Measurements from ENCODE around the gene IL1RN. TPM values are rescaled to one million over a fixed set of nuclear protein-coding genes. Genes with fewer than 3 reads are reported as not detected.

Gene IL1RN
- polyA plus RNA-seq, 1 donor (not counting 4 experiments of a cell fraction or from before 2014, with no cell fraction given), result 128 TPM

- no peak for TF ChIP-seq EZH2 (IDR thresholded peaks at IDR 0.05; ENCODE audit: low read length)
- no peak for TF ChIP-seq CTCF (optimal IDR thresholded peaks at IDR 0.05 in 1 of 3, IDR thresholded peaks at IDR 0.05 in 1 of 3, conservative IDR thresholded peaks at IDR 0.05 in 1 of 3; ENCODE audit: extremely low read depth in 1 of 3, insufficient read depth in 2 of 3, low read length in 3 of 3)
- H3K27ac ChIP-seq (ENCODE audit: control insufficient read depth, insufficient read depth, low read length), result no peak overlapping the region
- H3K27me3 ChIP-seq (ENCODE audit: control insufficient read depth, extremely low read depth, insufficient read depth, low read length), result no peaks in the 10 kb centered on the region
- FAIRE-seq (no peak), DNase-seq (ENCODE audit: low read depth, low spot score) (no peak)
- H3K4me2 ChIP-seq (ENCODE audit: control insufficient read depth, extremely low read depth, insufficient read depth, low read depth, low read length), result no peak overlapping the region
- no peak overlapping the region for H3K9ac ChIP-seq (ENCODE audit: control insufficient read depth, extremely low read depth, insufficient read depth, low read length)
- no peaks in the 10 kb centered on the region for H3K4me1 ChIP-seq (ENCODE audit: control insufficient read depth, extremely low read depth, insufficient read depth, low read length)
- peaks cover 0 to 4% of the 10 kb centered on the region in 2 experiments for H3K36me3 ChIP-seq (ENCODE audit: control insufficient read depth in 2 of 2, extremely low read depth in 1 of 2, insufficient read depth in 2 of 2, low read length in 2 of 2)
- H3K4me3 ChIP-seq (ENCODE audit: control insufficient read depth in 2 of 3, extremely low read depth in 1 of 3, insufficient read depth in 2 of 3, low read depth in 1 of 3, low read length in 3 of 3), result no peak overlapping the region
- no peaks in the 10 kb centered on the region for H4K20me1 ChIP-seq (ENCODE audit: control insufficient read depth, extremely low read depth, insufficient read depth, low read length)
- dilution Hi-C loops (cut with MboI; ENCODE audit: extremely low pct_ligation_motif_present, low sequenced_read_pairs), result no loop called here
- H3K9me1 ChIP-seq (ENCODE audit: control insufficient read depth, extremely low read depth, insufficient read depth, low read length), result peaks cover 2% of the 10 kb centered on the region
- H2AFZ ChIP-seq (ENCODE audit: control insufficient read depth, low read length), result no peak overlapping the region
- H3K79me2 ChIP-seq (ENCODE audit: control insufficient read depth, insufficient read depth, low read length), result no peaks in the 10 kb centered on the region
- H3K9me3 ChIP-seq (ENCODE audit: control insufficient read depth, low read depth, low read length), result no peaks in the 10 kb centered on the region
Measured at GRCh38 chr2:113175042-113175628, 47.7 kb downstream of the IL1RN start.

GRCh38 chr2:113175736-113176695, 48.6 kb downstream of the IL1RN start:
- DNase-seq (ENCODE audit: low read depth, low spot score), result no peak

More at GRCh38 chr2:113175736-113176695, 48.6 kb downstream of the IL1RN start:
- Histone ChIP-seq H3K4me2 (ENCODE audit: control insufficient read depth, extremely low read depth, insufficient read depth, low read depth, low read length) (no peak overlapping the region), H3K9me1 (ENCODE audit: control insufficient read depth, extremely low read depth, insufficient read depth, low read length) (peaks cover 2% of the 10 kb centered on the region), H2AFZ (ENCODE audit: control insufficient read depth, low read length) (no peak overlapping the region), H3K27ac (ENCODE audit: control insufficient read depth, insufficient read depth, low read length) (no peak overlapping the region), H3K4me3 (ENCODE audit: control insufficient read depth in 2 of 3, extremely low read depth in 1 of 3, insufficient read depth in 2 of 3, low read depth in 1 of 3, low read length in 3 of 3) (no peak overlapping the region), H3K36me3 (ENCODE audit: control insufficient read depth in 2 of 2, extremely low read depth in 1 of 2, insufficient read depth in 2 of 2, low read length in 2 of 2) (peaks cover 0 to 2% of the 10 kb centered on the region in 2 experiments), H3K4me1 (ENCODE audit: control insufficient read depth, extremely low read depth, insufficient read depth, low read length) (no peaks in the 10 kb centered on the region), H3K9me3 (ENCODE audit: control insufficient read depth, low read depth, low read length) (no peaks in the 10 kb centered on the region), H3K79me2 (ENCODE audit: control insufficient read depth, insufficient read depth, low read length) (no peaks in the 10 kb centered on the region), H4K20me1 (ENCODE audit: control insufficient read depth, extremely low read depth, insufficient read depth, low read length) (no peaks in the 10 kb centered on the region), H3K27me3 (ENCODE audit: control insufficient read depth, extremely low read depth, insufficient read depth, low read length) (no peaks in the 10 kb centered on the region), H3K9ac (ENCODE audit: control insufficient read depth, extremely low read depth, insufficient read depth, low read length) (no peak overlapping the region)
- dilution Hi-C loops (cut with MboI; ENCODE audit: extremely low pct_ligation_motif_present, low sequenced_read_pairs), result no loop called here
- no peak for FAIRE-seq
- TF ChIP-seq CTCF (optimal IDR thresholded peaks at IDR 0.05 in 1 of 3, IDR thresholded peaks at IDR 0.05 in 1 of 3, conservative IDR thresholded peaks at IDR 0.05 in 1 of 3; ENCODE audit: extremely low read depth in 1 of 3, insufficient read depth in 2 of 3, low read length in 3 of 3) (no peak), EZH2 (IDR thresholded peaks at IDR 0.05; ENCODE audit: low read length) (no peak)
